ENCODE data around the gene ATP11A. TPM values are rescaled to one million over a fixed set of nuclear protein-coding genes. Genes with fewer than 3 reads are reported as not detected.
A peak's percentile ranks its signal among the peaks of the same experiment; 100 is the strongest.

The ATP11A gene
- total RNA-seq, 1 donor from 2014 or later = 114 TPM

DNA sequence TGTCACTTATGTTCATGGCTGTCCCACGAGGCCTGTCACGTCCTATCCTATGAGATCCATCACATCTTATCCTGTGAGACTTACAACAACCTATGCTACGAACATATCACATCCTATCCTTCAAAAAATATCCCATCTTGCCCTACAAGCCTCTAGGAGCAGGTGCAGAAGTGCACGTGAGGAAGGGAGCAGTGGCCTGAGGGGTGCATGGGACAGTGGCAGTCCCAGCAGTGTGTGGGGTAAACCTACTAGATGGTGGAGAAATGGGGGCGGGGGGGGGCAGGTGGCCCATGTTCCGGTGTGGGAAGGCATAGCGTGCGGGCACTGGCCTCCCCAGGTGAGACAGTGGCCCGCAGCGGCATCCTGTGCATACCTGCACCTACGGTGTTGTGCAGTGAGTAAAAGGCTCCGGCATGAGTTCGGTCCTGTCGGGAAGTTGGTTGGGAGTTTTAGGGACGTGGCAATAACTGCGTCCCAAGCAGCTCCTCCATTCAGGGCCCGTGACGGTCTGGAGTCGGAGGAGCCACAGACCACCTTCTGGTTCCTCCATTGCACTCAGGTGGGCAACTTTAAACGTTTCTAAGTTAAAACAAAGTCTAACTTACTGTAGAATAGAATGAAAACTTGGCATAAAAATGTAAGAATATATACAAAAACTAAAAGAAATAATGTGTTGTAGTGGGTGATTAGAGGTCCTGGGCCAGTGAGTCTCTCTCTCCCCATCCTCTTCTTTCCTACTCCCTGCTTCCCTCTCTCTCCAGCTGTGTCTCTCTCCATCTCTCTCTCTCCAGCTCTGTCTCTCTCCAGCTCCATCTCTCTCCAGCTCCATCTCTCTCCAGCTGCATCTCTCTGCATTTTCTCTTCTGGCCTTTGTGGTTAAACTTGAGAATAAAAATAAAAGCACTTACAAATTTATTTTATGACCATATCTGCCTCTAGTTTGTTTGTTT, 42.1 kb downstream of the ATP11A start:
- Mint-ChIP-seq H3K4me1 (peaks cover 55% of the 10 kb centered on the region), H3K4me3 (no peak overlapping the region), H3K27me3 (ENCODE audit: low read depth) (no peaks in the 10 kb centered on the region), H3K36me3 (no peaks in the 10 kb centered on the region), H3K9me3 (no peaks in the 10 kb centered on the region), H3K27ac (peak overlapping the region; percentile 18)
- TF ChIP-seq, protein P1, sequence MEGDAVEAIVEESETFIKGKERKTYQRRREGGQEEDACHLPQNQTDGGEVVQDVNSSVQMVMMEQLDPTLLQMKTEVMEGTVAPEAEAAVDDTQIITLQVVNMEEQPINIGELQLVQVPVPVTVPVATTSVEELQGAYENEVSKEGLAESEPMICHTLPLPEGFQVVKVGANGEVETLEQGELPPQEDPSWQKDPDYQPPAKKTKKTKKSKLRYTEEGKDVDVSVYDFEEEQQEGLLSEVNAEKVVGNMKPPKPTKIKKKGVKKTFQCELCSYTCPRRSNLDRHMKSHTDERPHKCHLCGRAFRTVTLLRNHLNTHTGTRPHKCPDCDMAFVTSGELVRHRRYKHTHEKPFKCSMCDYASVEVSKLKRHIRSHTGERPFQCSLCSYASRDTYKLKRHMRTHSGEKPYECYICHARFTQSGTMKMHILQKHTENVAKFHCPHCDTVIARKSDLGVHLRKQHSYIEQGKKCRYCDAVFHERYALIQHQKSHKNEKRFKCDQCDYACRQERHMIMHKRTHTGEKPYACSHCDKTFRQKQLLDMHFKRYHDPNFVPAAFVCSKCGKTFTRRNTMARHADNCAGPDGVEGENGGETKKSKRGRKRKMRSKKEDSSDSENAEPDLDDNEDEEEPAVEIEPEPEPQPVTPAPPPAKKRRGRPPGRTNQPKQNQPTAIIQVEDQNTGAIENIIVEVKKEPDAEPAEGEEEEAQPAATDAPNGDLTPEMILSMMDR (IDR thresholded peaks at IDR 0.05; ENCODE audit: unreplicated experiment) = no peak
- no peak for DNase-seq (ENCODE audit: low spot score in 2 of 2, unreplicated experiment in 2 of 2)

DNA sequence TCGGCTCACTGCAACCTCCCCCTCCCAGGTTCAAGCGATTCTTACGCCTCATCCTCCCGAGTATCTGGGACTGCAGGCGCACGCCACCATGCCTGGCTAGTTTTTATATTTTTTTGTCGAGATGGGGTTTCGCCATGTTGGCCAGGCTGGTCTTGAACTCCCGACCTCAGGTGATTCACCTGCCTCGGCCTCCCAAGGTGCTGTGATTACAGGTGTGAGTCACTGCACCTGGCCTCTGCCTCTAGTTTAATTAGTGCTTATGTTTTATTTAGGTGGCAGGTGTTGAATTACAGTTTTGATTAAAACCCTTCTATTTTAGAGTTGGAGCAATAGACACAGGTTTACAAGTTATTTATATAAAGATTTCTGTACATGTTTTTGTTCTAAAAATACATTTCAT, 42.8 kb downstream of the ATP11A start:
- TF ChIP-seq, protein P1 (IDR thresholded peaks at IDR 0.05; ENCODE audit: unreplicated experiment) = no peak
- no peaks in the 10 kb centered on the region for H3K9me3 Mint-ChIP-seq
- no peak for DNase-seq (ENCODE audit: low spot score in 2 of 2, unreplicated experiment in 2 of 2)
- H3K27ac Mint-ChIP-seq = peak overlapping the region; percentile 77
- H3K4me3 Mint-ChIP-seq = no peak overlapping the region
- H3K36me3 Mint-ChIP-seq = no peaks in the 10 kb centered on the region
- H3K27me3 Mint-ChIP-seq (ENCODE audit: low read depth) = no peaks in the 10 kb centered on the region
- H3K4me1 Mint-ChIP-seq = peaks cover 55% of the 10 kb centered on the region

DNA sequence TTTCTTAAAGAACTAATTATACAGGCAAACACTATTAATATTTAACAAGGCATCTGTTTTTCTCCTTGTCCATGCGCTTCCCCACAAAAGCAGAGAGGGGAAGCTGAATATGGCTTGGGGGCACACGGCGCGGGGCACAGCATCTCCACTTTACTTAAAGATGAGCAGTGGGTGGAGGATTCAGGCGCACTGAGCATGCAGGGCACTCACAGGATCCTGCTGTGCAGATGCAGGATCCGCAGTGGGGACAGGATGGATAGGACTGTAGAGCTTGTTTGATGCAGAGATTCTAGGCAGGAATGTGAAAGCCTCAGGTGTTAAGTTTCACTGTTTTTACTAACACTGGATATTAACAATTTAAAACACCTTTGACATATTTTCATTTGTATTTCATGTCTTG, 43.3 kb downstream of the ATP11A start:
- no peak overlapping the region for H3K4me3 Mint-ChIP-seq
- no peaks in the 10 kb centered on the region for H3K9me3 Mint-ChIP-seq
- TF ChIP-seq, protein P1 (IDR thresholded peaks at IDR 0.05; ENCODE audit: unreplicated experiment) = no peak
- H3K4me1 Mint-ChIP-seq = peaks cover 55% of the 10 kb centered on the region
- peak overlapping the region; percentile 77 for H3K27ac Mint-ChIP-seq
- H3K27me3 Mint-ChIP-seq (ENCODE audit: low read depth) = no peaks in the 10 kb centered on the region
- DNase-seq (ENCODE audit: low spot score in 2 of 2, unreplicated experiment in 2 of 2) = no peak
- H3K36me3 Mint-ChIP-seq = no peaks in the 10 kb centered on the region

DNA sequence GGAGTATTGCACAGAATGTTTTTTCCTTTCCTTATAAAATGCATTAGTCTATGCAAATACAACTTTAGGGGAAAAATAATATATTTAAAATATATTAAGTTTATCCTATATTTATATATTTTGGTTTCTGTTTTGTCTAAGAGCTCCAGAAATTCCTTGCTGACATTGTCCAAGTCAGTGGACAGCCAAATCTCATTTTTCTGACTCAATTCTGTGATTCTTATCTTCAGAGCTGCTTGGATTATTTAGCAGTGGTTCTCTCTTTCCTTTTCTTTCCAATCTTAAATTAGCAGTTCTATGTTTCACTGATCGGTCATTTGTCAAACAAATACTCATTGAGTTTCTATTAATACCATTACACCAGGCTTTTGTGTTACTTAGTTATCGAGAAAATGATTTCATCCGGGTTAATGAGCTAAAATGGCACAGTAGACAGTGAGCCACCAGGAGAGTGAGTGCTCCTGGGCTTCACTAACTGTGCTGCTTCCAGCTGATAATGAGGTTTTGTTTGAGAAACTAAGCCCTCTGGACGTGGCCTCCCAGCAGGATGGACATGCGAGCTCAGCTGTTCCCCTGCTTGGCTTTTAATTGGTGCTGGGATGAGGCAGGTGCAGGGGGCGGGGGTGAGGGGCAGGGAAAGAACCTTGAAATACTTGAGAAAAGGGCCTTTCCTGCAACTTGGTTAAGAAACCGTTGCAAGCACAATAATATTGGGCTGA, 44.0 kb downstream of the ATP11A start:
- Mint-ChIP-seq H3K9me3 (no peaks in the 10 kb centered on the region), H3K27me3 (ENCODE audit: low read depth) (no peaks in the 10 kb centered on the region), H3K4me1 (peaks cover 55% of the 10 kb centered on the region), H3K4me3 (no peak overlapping the region), H3K36me3 (no peaks in the 10 kb centered on the region), H3K27ac (peak overlapping the region; percentile 92)
- DNase-seq (ENCODE audit: low spot score in 2 of 2, unreplicated experiment in 2 of 2) = no peak
- TF ChIP-seq, protein P1 (IDR thresholded peaks at IDR 0.05; ENCODE audit: unreplicated experiment) = no peak

DNA sequence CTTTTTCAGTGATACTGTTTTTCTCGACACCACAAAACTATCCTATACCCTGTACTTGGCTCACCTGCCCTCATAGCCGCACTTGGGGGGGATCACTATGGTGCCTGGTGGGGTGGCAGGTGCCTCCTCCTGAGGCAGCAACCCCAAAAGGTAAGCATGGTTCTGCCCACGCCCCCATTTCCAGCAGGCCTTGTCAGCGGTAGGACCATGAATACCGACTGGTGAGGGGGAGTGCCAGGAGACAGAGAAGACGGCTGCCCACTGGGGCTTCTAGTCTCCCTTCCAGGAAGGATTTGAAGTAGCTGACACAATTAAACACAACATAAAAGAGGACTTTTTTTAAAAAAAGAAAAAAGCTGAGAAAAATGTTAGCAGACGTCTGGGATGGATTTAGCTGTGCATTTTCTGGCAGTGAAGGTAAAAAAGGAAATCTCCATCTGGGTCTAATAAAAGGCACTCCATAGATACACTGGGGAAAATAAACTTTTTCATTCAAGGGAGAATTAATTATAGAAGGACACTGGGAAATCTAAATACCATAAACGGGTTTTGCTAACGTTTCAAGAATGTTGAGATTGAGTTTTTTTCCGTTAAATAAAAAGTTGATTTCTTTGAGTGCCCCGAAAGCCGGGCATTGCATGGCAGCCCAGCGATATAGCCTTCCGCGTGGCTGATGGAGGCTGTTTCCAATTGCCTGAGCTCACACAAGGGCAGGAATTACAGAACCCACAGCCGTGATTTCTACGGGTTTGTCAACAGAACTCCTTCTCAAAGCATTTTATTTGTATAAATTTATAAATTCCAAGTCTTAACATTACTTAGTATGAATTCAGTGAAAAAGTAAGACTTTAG, 45.1 kb downstream of the ATP11A start:
- TF ChIP-seq, protein P1 (IDR thresholded peaks at IDR 0.05; ENCODE audit: unreplicated experiment) = no peak
- Mint-ChIP-seq H3K4me3 (no peak overlapping the region), H3K36me3 (no peaks in the 10 kb centered on the region)

More for the DNA sequence above, 45.1 kb downstream of the ATP11A start:
- no peaks in the 10 kb centered on the region for H3K27me3 Mint-ChIP-seq (ENCODE audit: low read depth)
- H3K27ac Mint-ChIP-seq = peak overlapping the region; percentile 92
- no peak for DNase-seq (ENCODE audit: low spot score in 2 of 2, unreplicated experiment in 2 of 2)
- no peaks in the 10 kb centered on the region for H3K9me3 Mint-ChIP-seq
- peaks cover 49% of the 10 kb centered on the region for H3K4me1 Mint-ChIP-seq
